ENCODE data around the gene CRB3.

CRB3 gene

DNA sequence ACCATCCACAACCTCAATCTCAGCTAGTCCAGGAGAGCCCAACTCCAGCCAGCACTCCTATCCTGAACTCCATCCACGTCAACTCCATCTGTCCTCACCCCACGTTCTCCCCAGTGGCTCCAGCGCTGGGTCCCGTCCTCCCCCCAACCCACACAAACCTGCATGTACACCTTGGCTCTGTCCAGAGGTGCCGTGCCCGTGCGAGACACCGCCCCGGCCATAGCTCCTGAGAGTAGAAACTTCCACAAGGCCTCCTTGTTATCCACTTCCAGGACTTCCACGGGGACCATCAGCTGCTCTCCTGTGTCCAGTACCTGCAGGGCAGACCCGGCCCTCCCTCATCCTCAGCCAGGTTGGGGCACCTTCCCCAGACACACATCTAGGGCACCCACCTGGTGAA, 32.2 kb upstream of the CRB3 start:
- DNase-seq: no peak

DNA sequence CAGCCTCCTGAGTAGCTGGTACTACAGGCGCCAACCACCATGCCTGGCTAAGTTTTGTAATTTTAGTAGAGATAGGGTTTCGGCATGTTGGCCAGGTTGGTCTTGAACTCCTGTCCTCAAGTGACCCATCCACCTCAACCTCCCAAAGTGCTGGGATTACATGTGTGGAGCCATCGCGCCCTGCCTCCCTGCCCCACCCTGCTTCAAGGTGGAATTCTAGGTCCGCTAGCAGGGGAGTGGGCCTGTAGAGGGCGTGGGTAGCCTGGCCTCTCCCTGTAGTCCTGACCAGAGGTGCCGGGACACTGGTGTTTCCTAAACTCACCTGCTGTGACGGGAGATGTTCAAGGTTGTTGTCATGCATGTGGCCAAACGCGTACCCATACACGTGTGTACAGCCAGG, 30.9 kb upstream of the CRB3 start:
- DNase-seq: no peak

DNA sequence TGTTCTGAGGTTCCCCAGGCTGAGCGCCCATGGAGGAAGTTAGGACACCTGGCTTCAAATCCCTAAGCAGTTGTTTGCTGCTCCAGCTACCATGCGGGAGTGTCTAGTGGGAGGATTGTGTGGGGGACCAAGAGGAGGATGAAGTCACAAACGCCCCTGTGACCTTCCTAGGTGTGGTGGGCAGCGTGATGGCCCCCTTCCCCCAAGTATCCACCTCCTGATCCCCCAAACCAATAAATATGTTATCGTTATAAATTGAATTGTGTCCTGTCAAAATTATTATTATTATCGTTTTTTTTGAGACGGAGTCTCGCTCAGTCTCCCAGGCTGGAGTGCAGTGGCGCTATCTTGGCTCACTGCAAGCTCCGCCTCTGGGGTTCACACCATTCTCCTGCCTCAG, 30.4 kb upstream of the CRB3 start, which contains the start of gene SLC25A41:
Gene SLC25A41 (minus strand): TSS at position 101 of the 400 bp plus-strand sequence. CDS start 70 bp downstream, at position 31.
- no peak for DNase-seq

DNA sequence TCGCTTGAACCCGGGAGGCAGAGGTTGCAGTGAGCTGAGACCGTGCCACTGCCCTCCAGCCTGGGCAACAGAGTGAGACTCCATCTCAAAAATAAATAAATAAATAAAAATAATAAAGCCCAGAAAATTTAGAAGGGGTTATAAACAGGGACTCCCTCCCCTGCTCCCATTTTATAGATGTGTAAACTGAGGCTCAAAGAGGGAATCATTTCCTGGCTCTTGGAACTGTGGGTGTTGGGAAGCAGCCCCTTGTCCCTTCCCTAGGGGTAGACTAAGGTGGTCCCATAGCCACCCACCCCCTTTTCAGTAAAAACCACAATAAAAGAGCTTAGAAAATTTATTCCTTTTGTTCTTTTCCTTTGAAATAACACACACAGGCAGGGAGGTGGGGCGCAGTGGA, 24.3 kb upstream of the CRB3 start:
- DNase-seq: no peak

DNA sequence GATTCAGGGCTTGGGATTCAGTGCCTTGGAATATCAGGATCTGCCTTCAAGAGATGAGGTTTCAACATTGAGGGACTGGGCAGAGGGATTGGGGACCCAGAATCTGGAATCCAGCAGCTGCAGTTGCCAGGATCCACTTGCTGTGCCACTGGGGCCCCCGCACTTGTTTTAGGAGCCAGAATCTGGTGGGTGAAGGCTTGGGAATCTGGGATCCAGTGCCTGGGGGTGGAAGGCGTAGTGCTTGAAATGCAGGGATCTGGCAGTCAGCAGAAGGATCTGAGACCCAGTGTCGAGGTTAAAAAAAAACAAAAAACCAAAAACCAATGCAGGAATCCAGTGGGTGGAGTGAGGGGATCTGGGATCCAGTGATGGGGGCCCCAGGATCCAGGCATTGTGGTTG, 23.2 kb upstream of the CRB3 start:
- no peak for DNase-seq

DNA sequence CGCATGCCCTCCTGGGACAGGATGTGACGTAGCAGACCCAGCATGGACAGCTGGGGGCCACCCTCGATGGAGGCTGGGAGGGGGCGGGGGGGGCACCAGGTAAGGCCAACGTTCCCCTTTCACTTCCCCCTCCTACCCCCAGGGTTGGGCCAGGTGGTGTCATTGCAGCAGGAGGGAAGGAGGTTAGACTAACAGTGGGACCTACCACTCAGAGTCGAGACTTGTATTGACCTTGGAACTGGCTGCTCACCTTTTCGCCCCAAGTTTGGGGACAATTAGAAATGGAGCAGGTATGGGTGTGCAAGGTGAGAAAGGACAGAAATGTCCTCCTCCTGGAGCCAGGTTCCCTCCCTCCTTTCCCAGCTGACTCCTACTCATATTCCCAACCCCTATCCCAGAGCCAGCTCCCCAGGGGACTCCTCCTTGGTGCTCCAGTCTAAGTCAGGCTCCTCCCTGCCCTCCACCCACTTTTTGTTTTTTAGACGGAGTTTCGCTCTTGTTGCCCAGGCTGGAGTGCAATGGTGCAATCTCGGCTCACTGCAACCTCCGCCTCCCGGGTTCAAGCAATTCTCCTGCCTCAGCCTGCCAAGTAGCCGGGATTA, 21.9 kb upstream of the CRB3 start:
- no peak for DNase-seq

DNA sequence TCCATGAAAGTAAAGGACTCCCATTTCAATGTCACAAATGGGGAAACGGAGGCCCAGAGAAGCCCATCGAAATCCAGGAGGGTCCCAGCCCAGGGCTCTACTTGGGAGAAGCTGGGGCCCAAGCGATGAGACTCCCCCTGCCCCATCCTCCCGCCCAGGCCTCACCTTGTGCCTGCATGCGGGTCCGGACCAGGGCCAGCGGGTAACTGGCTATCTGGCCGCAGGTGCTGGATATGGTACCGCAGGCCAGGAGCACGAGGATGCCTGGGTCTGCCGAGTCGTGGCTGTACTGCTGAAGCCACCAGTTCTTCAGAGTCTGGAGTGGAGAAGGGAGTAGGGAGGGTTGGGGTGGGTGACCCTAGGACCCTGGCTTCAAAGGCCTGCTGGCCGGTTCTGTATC, 20.1 kb upstream of the CRB3 start:
- no peak for DNase-seq

DNA sequence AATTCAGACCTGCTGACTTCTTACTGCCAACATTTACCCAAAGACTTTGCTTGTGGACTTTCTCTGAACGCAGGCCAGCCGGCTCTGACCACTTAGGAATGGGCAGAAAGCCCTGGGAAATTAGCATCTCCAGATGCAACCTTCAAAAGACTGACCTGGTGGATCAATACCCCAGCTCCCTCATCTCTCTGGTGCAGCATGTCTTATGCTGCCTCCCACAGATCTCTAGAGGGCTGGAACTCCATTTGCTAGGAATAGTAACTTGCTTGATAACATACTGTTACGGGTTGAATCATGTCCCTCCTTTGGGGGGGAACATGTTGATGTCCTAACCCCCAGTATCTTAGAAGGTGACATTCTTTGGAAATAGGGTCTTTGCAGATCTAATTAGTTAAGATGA, 17.6 kb upstream of the CRB3 start:
- DNase-seq: no peak

DNA sequence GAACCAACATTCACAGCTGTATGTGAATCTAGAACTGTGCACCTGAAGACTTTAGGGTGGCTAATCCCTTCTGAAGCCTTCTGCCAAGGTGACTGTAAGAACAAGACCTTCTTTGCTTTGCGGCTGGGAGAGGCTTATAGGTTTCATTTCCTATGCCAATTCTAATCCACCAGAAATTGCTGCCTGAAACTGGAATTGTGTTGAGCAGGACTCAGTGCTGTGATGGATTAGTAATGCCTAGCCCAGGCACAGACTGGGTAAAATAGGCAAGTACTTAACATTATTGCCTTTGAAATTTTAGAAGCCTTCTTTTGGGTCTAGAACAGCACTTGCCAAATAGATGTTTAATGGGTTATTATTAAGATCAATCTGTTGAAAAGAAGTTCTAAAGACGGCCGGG, 16.0 kb upstream of the CRB3 start:
- no peak for DNase-seq

DNA sequence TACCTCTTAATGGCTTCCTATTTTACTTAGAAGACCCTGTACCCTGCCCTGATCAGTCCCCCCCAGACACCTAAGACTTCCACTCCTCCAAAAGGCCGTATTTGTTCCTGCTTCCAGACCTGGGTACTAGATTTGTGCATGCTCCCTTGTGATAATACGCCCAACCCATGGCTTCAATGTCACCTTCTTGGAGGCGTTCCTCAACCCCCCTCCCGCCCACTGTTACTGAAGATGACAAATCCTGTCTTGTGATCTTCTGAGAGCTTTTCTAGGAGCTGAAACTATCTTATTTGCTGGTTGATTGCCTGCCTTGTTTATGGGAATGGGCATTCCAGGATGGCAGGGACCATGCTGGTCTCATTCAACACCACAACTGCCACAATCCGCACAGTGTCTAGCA, 13.9 kb upstream of the CRB3 start:
- DNase-seq: peak in 1 of 58 donors; percentile 20

DNA sequence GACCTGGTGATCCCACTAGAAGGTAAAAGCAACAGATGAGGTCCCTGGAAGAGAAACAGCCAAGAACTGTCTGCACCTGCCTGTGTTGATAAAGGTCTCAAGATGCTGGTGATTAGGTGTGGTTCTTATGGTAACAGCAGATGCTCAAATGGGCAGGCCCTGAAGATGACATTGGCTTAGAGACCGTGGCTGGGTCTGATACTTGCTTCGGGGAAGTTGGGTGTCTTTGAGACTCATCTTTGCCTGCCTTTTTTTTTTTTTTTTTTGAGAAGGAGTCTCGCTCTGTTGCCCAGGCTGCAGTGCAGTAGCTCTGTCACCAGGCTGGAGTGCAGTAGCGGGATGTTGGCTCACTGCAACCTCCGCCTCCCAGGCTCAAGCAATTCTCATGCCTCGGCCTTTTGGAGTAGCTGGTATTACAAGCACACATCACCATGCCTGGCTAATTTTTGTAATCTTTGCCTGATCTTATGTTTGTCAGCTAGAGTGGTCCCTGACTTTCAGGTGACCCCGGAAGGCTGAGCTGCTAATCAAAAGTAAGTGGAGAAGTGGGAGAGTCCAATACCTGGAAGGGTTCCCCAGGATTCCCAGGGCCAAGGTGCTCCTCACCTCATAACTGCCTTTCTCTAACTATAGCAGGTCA, 12.4 kb upstream of the CRB3 start:
- no peak for DNase-seq

DNA sequence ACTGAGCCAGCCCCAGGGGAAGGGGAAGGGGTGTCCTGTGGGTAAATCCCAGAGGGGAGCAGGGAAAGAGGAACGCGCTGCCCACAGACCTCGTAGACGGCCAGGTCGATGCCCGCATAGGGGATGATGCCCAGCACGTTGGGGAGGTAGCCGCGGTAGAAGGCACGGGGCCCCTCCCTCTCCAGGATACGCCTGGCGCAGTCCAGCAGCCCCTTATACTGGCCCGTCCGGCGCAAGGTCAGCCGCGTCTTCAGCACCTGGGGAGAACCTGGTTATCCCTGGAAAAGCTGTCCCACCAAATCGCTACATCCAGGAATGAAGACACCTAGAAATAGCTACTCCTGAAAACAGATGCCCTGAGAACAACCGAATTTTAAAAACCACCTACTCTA, 11.9 kb upstream of the CRB3 start:
- no peak for DNase-seq

DNA sequence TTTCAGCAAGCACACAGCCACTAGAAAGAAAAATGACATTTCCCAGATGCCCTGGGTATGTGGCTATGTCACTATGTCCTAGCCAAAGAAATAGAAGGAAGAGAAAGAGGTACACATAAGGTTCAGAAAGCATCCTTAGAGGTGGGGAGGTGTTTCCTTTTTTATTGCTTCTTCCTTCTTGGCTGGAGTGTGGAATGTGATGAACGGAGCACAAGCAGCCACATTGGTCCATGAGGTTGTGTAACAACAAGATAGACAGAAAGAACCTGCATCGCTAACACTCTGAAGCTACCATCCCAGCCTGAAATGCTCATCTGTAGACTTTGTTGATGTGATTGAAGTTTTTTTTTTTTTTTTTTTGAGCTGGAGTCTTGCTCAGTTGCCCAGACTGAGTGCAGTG, 11.2 kb upstream of the CRB3 start:
- DNase-seq: no peak

DNA sequence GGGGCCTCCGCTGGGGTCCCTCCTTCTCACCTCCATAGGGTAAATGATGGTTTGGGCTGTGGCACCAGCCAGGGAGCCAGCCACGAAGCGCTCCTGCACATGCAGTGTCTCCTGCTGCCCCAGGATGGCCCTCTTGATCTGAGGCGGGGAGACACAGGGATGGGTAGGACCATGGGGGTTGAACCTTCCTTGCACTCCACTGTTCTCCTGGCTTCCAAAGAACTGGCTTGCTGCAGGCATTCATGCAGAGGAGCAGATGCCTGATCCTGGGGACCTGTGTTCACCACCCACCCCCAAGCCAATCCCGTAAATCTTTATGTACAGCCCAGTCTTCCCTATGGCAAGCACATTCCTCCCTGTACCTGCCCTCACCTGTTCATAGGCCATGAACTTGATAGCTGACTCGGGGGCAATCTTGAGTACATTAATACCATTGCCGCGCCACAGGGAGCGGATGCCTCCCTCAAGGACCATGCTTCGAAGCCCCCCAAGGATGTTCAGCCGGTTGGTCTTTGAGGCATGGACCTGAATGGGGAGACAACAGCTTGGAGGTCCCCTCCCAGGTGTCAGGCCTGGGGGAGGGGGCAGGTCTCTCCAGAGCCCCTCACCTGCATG, 10.0 kb upstream of the CRB3 start:
- DNase-seq: no peak

DNA sequence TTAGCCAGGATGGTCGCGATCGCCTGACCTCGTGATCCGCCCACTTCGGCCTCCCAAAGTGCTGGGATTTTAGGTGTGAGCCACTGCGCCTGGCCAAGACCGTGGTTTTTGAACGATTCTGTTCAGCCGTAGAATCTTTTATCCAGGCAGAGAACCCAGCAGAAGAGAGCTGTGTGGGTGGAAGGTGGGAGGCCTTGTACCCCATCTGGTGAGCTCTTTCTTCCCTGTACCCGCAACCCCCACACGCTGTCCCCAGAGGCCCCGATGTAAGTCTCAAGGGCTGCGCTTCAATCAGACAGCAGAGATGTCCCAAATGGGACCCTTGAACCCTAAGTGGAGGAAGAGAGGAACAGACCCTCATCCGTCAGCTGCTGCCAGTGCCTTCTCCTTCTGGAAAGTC, 8.1 kb upstream of the CRB3 start:
- peak in 3 of 58 donors; percentile 3 to 21 (median 16) for DNase-seq

DNA sequence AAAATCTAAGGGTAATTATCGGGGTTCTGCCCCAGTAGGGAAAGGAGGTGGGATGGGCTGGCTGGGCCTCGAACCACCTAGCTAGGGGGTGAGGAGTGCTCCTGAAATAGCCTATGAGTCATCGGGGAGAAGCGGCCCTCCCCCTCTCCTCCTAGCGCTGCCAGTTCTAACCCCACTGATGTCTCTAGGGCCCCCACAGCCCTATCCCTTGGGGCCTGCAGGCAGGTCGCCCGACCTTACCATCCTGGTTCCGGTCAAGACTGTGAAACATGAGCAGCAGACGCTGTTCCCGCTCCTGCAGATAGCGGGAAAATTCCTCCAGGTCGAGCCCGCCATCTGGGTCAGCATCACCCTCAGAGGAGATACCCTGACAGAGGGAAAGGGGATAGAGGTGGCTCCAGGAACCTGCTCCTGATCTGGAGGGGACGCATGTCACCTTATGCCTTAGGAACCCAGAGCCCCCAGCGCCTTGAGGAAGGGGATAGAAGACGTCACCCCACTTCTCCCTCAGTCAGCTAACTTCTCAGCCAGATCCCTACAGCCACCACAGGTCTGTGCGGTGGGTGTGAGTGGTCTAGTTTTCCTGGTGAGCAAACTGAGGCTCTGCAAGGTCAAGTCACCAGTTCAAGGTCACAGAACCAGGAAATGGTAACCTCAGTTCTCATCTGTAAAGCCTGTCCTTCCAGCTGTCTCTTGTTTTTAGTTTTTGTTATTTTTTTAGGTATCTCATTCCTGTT, 5.9 kb upstream of the CRB3 start:
- peak in 1 of 58 donors; percentile 0 for DNase-seq

DNA sequence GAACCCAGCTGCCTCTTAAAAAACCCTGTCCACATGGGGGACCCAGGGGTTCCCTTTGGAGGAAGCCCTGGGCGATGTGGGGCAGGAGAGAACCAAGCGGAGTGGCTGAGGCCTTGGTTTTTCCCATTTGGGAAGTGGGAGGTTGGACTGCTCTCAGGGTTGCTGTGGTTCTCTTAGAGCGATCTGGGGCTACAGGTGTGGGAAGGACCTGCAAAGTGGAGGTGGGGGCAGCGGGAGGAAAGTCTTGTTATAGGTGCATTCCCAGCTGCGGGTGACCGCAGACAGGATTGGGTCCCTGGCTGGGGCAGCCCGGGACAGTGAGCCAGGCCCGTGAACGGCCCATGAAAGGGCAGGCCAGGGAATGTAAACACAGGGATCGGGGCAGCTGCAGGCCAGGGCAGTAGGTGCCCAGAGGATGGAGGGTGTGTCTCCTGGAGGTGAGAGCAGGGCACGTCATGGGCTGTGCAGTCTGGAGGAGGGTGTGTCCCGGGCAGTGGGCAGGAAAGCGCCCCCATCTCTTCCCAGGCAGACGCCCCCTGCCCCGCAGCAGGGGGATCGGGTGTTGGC, 5.3 kb upstream of the CRB3 start:
- peak in 3 of 58 donors; percentile 3 to 20 (median 4) for DNase-seq

DNA sequence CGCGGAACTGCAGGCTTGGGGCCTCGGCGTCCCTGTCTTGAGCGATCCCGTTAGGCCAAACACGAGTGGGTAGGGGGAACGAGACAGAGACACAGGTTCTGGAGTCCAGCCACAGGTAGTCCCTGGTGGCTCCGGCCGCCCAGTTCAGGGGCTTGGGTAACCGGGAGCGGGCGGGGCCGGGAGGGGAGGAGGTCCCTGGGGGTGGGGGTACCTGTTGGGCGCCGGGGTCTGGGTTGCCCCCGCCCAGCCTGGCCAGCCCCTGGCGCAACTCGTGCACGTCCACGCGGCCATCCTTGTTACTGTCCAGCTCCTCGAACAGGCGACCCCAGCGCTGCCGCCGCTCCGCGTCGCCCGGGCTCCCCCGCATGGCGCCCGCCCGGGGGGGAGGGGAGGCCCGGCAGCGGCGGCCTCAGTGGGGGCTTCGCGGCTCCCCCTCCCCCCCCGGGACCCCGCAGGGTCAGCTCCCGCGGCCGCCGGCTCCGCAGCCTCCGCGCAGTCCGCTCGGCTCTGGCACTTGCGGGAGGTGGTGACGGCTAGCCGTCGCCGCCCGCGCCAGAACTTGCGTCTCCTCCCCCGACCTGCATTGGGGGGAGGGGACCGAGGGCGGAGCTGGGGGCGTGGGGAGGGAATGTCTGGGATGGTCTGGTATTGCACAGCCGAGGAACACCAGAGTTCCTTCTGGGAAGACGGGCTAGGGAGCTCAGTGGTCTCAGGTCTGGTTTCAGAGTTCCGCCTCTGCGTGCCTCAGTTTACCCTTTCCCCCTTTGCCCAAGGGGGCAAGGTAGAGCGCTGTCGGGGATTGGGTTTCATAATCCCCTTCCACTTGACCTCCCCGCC, 4.6 kb upstream of the CRB3 start, which contains the start of gene SLC25A23:
Gene SLC25A23 (minus strand): TSS at position 531 of the 837 bp plus-strand sequence. CDS start 164 bp downstream, at position 367.
- DNase-seq: peak in 55 of 58 donors; percentile 36 to 85 (median 70)

DNA sequence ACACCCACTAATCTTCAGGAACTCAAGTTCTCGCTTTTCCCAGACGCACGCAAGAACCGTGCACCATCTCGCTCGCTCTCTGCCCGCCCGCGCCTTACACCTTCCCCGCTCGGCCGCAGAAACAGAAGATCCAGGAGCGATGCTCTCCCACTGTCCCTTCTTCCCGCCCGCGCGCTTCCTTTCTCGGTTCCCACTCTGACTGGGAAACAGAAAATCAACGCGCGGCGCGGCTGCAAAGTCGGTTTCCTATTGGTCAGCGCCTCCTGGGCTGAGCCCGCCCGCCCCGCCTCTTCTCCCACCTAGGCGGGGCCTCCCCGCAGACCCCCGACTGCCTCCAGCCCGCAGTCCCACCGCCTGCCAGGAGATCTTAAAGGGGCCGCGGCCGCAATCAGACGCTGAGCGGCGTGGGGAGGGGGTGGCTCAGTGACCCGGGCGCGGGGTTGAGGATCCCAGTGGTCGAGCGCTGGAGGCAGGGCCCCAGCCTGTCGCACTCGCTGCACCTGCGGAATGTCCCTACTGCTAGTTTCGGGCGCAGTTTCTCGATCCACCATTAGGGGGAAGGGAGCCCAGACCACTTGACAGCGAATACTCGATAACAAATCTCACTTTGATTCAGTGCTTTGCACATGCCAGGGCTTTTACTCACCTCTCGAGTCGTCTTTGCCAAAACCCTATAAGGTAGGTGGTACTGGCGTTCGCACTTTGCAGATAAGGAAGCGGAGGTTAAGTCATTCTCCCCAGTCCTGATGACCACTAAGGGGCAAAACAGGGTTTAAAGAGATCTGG, 3.8 kb upstream of the CRB3 start:
- DNase-seq: peak; percentile 76 to 100 (median 96)

DNA sequence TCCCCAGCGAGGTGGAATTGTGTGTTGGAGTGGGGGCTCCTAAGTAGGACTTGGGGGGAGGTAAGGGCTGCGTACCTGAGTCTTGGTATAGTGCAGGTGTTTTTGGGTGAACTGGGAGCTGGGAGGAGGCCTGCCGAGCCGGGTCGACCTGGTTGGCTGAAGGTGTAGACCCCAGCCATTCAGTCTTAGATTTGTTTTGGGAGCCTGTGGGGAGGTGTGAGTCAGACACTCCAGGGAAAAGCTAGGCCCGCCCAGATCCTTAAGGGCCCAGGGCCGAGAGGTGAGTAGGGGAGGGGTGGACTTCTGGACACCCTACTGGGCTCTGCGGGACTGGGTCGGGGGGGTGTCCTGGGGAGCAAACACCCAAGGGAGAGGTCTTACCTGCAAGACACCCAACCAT, 935 bp downstream of the CRB3 start:
- no peak for DNase-seq
